Keratinocyte (primary cell): ENCODE measurements around the gene PRPF6. TPM values are rescaled to one million over a fixed set of nuclear protein-coding genes. Genes with fewer than 3 reads are reported as not detected.

Experiments used
- DNase-seq: peaks from one replicate; pipeline ENCODE4 v3.0.0-alpha.2; 2011; ENCODE audit warnings: low read depth, missing footprints, low spot score
- FAIRE-seq: peaks from 2 replicates; lab custom pipeline; 2011; peaks lifted over from hg19 to GRCh38; lab: Jason Lieb, UNC
- H2AFZ ChIP-seq: 2 replicates; pipeline ENCODE4 v1.6.0; 2012; ENCODE audit warnings: low read length, control low read depth, inconsistent platforms; ENCODE audit not compliant: control insufficient read depth
- H3K27ac ChIP-seq: 2 replicates; pipeline ENCODE4 v1.5.1; 2011; ENCODE audit warnings: low read length; ENCODE audit not compliant: control insufficient read depth, insufficient read depth
- H3K27me3 ChIP-seq: 3 replicates; pipeline ENCODE4 v1.6.0; 2011; ENCODE audit warnings: low read length; ENCODE audit not compliant: control insufficient read depth, insufficient read depth; ENCODE audit errors: extremely low read depth
- H3K36me3 ChIP-seq, 2 experiments: 2 replicates in 1 of 2; 3 replicates in 1 of 2; pipeline ENCODE4 v1.5.1; 2011; ENCODE audit warnings: low read length in 2 of 2, mild to moderate bottlenecking in 1 of 2; ENCODE audit not compliant: control insufficient read depth in 2 of 2, insufficient read depth in 2 of 2; ENCODE audit errors: extremely low read depth in 1 of 2
- H3K4me1 ChIP-seq: 3 replicates; pipeline ENCODE4 v1.5.1; 2011; ENCODE audit warnings: low read length; ENCODE audit not compliant: control insufficient read depth, insufficient read depth; ENCODE audit errors: extremely low read depth
- H3K4me2 ChIP-seq: 3 replicates; pipeline ENCODE4 v1.6.0; 2011; ENCODE audit warnings: low read depth, low read length; ENCODE audit not compliant: control insufficient read depth, insufficient read depth; ENCODE audit errors: extremely low read depth
- H3K4me3 ChIP-seq, 3 experiments: fragments of 200-600 bp in 1 of 3; sonication (generic) in 1 of 3; 2 replicates in 2 of 3; 3 replicates in 1 of 3; pipeline ENCODE4 v1.5.1; 2011 to 2016; ENCODE audit warnings: low read length in 3 of 3, mild to moderate bottlenecking in 3 of 3, control low read depth in 2 of 3, inconsistent platforms in 1 of 3, low read depth in 1 of 3, mixed read lengths in 1 of 3, mixed run types in 1 of 3, moderate library complexity in 1 of 3; ENCODE audit not compliant: control insufficient read depth in 2 of 3, insufficient read depth in 2 of 3; ENCODE audit errors: extremely low read depth in 1 of 3
- H3K79me2 ChIP-seq: 2 replicates; pipeline ENCODE4 v1.6.0; 2012; ENCODE audit warnings: low read length; ENCODE audit not compliant: control insufficient read depth, insufficient read depth
- H3K9ac ChIP-seq: 3 replicates; pipeline ENCODE4 v1.6.0; 2011; ENCODE audit warnings: low read length; ENCODE audit not compliant: control insufficient read depth, insufficient read depth; ENCODE audit errors: extremely low read depth
- H3K9me1 ChIP-seq: 3 replicates; pipeline ENCODE4 v1.6.0; 2011; ENCODE audit warnings: low read length; ENCODE audit not compliant: control insufficient read depth, insufficient read depth; ENCODE audit errors: extremely low read depth
- H3K9me3 ChIP-seq: 2 replicates; pipeline ENCODE4 v1.5.1; 2012; ENCODE audit warnings: low read depth, low read length; ENCODE audit not compliant: control insufficient read depth
- H4K20me1 ChIP-seq: 3 replicates; pipeline ENCODE4 v1.6.0; 2011; ENCODE audit warnings: low read length; ENCODE audit not compliant: control insufficient read depth, insufficient read depth; ENCODE audit errors: extremely low read depth
- CTCF ChIP-seq, 3 experiments: IDR thresholded peaks in 1 of 3; conservative IDR thresholded peaks in 1 of 3; optimal IDR thresholded peaks in 1 of 3; 2 replicates in 2 of 3; 3 replicates in 1 of 3; pipeline versions ENCODE3 to v1.5.1; 2011; ENCODE audit warnings: low read length in 3 of 3, mild to moderate bottlenecking in 3 of 3, moderate library complexity in 2 of 3, control low read depth in 1 of 3, inconsistent platforms in 1 of 3; ENCODE audit not compliant: insufficient read depth in 2 of 3; ENCODE audit errors: extremely low read depth in 1 of 3
- EZH2 ChIP-seq: IDR thresholded peaks from one replicate; pipeline ENCODE4 v1.6.1; 2012; ENCODE audit warnings: inconsistent platforms, mild to moderate bottlenecking, low read length, moderate library complexity
- dilution Hi-C: fragments of 300-500 bp; cut with MboI; formaldehyde crosslinking; loops from one replicate; pipeline ENCODE4 v1.7.0; 2020; ENCODE audit warnings: low sequenced_read_pairs; ENCODE audit not compliant: extremely low pct_ligation_motif_present
- polyA plus RNA-seq, 5 experiments: library from polyadenylated mRNA; depleted of rRNA in 3 of 5; stranded (reverse) in 3 of 5; stranded (forward) in 1 of 5; unstranded in 1 of 5; fragments of >200 nt; gene quantifications; 1 replicate in 1 of 5; 2 replicates in 3 of 5; 3 replicates in 1 of 5; pipeline versions ENCODE4 v1.2.1 to v1.2.3, GENCODE V29; 2011 to 2012; ENCODE audit warnings: missing spikeins in 2 of 5, low read depth in 1 of 5, low replicate concordance in 1 of 5

Gene PRPF6
- polyA plus RNA-seq, 1 donor (not counting 4 experiments of a cell fraction or from before 2014, with no cell fraction given) = 30.5 TPM

- Histone ChIP-seq H3K9me1 (peaks cover 8% of the 10 kb centered on the region), H3K27me3 (no peaks in the 10 kb centered on the region), H3K27ac (no peak overlapping the region), H3K4me2 (no peak overlapping the region), H3K9ac (no peak overlapping the region), H3K4me1 (peaks cover 55% of the 10 kb centered on the region), H4K20me1 (peaks cover 53% of the 10 kb centered on the region), H3K79me2 (peaks cover 79% of the 10 kb centered on the region), H2AFZ (no peak overlapping the region), H3K9me3 (no peaks in the 10 kb centered on the region), H3K36me3 (peaks cover 4 to 7% of the 10 kb centered on the region in 2 experiments), H3K4me3 (no peak overlapping the region)
- TF ChIP-seq CTCF (optimal IDR thresholded peaks at IDR 0.05 in 1 of 3, IDR thresholded peaks at IDR 0.05 in 1 of 3, conservative IDR thresholded peaks at IDR 0.05 in 1 of 3; ENCODE audit: extremely low read depth in 1 of 3, insufficient read depth in 2 of 3, low read length in 3 of 3) = no peak
- TF ChIP-seq EZH2 = no peak
- dilution Hi-C loops = no loop called here
- FAIRE-seq (no peak), DNase-seq (no peak)
These were observed 29.3 kb upstream of the PRPF6 start for GRCh38 chr20:63951398-63952209.

GRCh38 chr20:63952210-63952535 lies 28.8 kb upstream of the PRPF6 start:
- H3K36me3 ChIP-seq = peaks cover 4 to 7% of the 10 kb centered on the region in 2 experiments
- FAIRE-seq (no peak), DNase-seq (no peak)
- H3K4me2 ChIP-seq = no peak overlapping the region
- no peak overlapping the region for H3K27ac ChIP-seq
- dilution Hi-C loops = no loop called here
- no peak overlapping the region for H3K4me3 ChIP-seq
- peaks cover 59% of the 10 kb centered on the region for H3K4me1 ChIP-seq
- no peak overlapping the region for H3K9ac ChIP-seq
- H3K9me1 ChIP-seq = peaks cover 8% of the 10 kb centered on the region
- H3K27me3 ChIP-seq = no peaks in the 10 kb centered on the region
- peaks cover 52% of the 10 kb centered on the region for H4K20me1 ChIP-seq
- no peaks in the 10 kb centered on the region for H3K9me3 ChIP-seq
- H2AFZ ChIP-seq = no peak overlapping the region
- peaks cover 76% of the 10 kb centered on the region for H3K79me2 ChIP-seq
- TF ChIP-seq EZH2 = no peak
- no peak for TF ChIP-seq CTCF (optimal IDR thresholded peaks at IDR 0.05 in 1 of 3, IDR thresholded peaks at IDR 0.05 in 1 of 3, conservative IDR thresholded peaks at IDR 0.05 in 1 of 3; ENCODE audit: extremely low read depth in 1 of 3, insufficient read depth in 2 of 3, low read length in 3 of 3)
